Measurements from ENCODE around the gene COL5A1.

COL5A1 gene

GRCh38 chr9:134774410-134774809 lies 132.8 kb downstream of the COL5A1 start:
- DNase-seq, result no peak

GRCh38 chr9:134775081-134775951 lies 133.7 kb downstream of the COL5A1 start:
- no peak for DNase-seq

GRCh38 chr9:134776080-134776796 lies 134.6 kb downstream of the COL5A1 start:
- DNase-seq, result no peak

GRCh38 chr9:134777153-134777552 lies 135.6 kb downstream of the COL5A1 start:
- DNase-seq, result no peak

GRCh38 chr9:134778156-134778555 lies 136.6 kb downstream of the COL5A1 start:
- no peak for DNase-seq

- no peak for DNase-seq
Measured at GRCh38 chr9:134778841-134779411, 137.3 kb downstream of the COL5A1 start.

- DNase-seq, result no peak
Measured at GRCh38 chr9:134779640-134780039, 138.0 kb downstream of the COL5A1 start.

- no peak for DNase-seq
Measured at GRCh38 chr9:134781591-134782302, 140.1 kb downstream of the COL5A1 start.

GRCh38 chr9:134782921-134783698 lies 141.5 kb downstream of the COL5A1 start:
- DNase-seq, result no peak

- no peak for DNase-seq
Measured at GRCh38 chr9:134783699-134784039, 142.1 kb downstream of the COL5A1 start.

- no peak for DNase-seq
Measured at GRCh38 chr9:134784577-134785305, 143.1 kb downstream of the COL5A1 start.

GRCh38 chr9:134785325-134786108 lies 143.9 kb downstream of the COL5A1 start:
- no peak for DNase-seq

- DNase-seq, result no peak
Measured at GRCh38 chr9:134787601-134788531, 146.3 kb downstream of the COL5A1 start.

GRCh38 chr9:134789168-134789567 lies 147.6 kb downstream of the COL5A1 start:
- no peak for DNase-seq

GRCh38 chr9:134791009-134791408 lies 149.4 kb downstream of the COL5A1 start:
- no peak for DNase-seq

- no peak for DNase-seq
Measured at GRCh38 chr9:134792627-134793026, 151.0 kb downstream of the COL5A1 start.

- no peak for DNase-seq
Measured at GRCh38 chr9:134793288-134794188, 151.9 kb downstream of the COL5A1 start.

GRCh38 chr9:134794663-134795370 lies 153.2 kb downstream of the COL5A1 start:
- DNase-seq, result no peak

Data from COR-L47 (cell line).